SU-DHL-6 (cell line): ENCODE data around the gene CTR9.

Source experiments
- EZH2phosphoT487 ChIP-seq: fragments of 200-600 bp; sonication (generic), shearing (Covaris generic); conservative IDR thresholded peaks from 2 replicates; pipeline ENCODE4 v1.6.1; 2018; ENCODE audit warnings: mild to moderate bottlenecking, antibody characterized with exemption, low read length, moderate library complexity, mixed read lengths
- TF ChIP-seq, protein P1 (sequence below): fragments of 200-600 bp; sonication (generic); IDR thresholded peaks from one replicate; pipeline ENCODE4 v1.5.1; 2017; ENCODE audit warnings: antibody characterized with exemption, mild to moderate bottlenecking, low read length, moderate library complexity; ENCODE audit not compliant: insufficient read depth, poor library complexity, severe bottlenecking

DNA sequence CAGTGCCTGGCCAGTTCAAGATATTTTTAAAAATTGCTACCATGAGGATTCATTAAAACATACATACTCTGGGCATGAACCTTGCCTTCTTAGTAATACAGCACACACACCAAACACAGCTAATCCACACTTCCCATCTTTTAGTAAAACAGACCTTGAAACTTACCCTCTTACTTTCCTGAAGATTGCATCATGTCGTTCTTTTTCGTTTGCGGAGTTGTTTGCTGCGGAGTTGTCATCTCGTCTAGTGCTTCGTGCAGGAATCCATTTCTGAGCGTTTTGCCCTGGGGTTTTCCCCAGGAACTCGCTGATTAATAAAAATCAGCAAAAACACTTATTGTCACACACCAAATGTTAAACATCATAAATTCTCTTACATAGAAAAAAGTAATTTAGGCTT lies 54.7 kb downstream of the CTR9 start:
- TF ChIP-seq, protein P1, sequence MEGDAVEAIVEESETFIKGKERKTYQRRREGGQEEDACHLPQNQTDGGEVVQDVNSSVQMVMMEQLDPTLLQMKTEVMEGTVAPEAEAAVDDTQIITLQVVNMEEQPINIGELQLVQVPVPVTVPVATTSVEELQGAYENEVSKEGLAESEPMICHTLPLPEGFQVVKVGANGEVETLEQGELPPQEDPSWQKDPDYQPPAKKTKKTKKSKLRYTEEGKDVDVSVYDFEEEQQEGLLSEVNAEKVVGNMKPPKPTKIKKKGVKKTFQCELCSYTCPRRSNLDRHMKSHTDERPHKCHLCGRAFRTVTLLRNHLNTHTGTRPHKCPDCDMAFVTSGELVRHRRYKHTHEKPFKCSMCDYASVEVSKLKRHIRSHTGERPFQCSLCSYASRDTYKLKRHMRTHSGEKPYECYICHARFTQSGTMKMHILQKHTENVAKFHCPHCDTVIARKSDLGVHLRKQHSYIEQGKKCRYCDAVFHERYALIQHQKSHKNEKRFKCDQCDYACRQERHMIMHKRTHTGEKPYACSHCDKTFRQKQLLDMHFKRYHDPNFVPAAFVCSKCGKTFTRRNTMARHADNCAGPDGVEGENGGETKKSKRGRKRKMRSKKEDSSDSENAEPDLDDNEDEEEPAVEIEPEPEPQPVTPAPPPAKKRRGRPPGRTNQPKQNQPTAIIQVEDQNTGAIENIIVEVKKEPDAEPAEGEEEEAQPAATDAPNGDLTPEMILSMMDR = no peak
- TF ChIP-seq EZH2phosphoT487 = no peak
